Measurements from ENCODE around the gene POR. TPM values are rescaled to one million over a fixed set of nuclear protein-coding genes. Genes with fewer than 3 reads are reported as not detected.

POR gene
- total RNA-seq, 1 donor from 2014 or later: 741 TPM

DNA sequence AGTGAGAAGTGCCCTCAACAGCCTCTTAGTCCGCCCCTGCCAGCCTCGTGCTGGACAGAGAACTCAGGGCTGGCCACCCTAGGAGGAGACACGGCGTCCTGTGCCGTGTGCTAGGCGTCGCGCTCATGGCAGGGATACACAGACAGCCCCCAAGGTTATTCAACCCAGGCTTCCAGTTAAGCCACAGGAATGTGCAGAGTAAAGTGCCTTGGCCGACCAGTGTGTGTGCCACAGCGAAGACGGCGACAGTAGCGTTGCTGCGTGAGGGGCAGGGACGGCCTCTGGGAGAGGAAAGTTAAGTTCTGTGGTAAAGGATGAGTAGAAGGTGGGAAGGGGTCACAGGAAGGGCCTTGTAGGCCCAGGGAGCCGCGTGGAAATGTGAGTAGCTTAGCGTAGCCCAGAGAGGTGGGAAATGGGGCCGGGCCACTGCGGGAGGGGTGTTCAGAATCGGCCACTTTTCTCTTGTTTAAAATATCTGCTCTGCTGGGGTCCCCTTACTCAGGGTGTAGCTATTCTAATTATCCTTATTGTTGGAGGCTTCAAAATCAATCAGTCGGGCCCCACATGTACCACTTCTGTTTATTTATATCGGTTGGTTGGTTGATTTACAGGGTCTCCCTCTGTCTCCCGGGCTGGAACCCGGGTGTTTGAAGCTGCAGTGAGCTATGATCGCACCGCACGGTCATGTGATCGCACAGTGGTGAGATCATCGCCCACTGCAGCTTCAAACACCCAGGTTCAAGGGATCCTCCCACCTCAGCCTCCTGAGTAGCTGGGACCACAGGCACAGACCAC is 54.9 kb downstream of the POR start:
- DNase-seq (ENCODE audit: low spot score): no peak
- ATAC-seq: no peak

DNA sequence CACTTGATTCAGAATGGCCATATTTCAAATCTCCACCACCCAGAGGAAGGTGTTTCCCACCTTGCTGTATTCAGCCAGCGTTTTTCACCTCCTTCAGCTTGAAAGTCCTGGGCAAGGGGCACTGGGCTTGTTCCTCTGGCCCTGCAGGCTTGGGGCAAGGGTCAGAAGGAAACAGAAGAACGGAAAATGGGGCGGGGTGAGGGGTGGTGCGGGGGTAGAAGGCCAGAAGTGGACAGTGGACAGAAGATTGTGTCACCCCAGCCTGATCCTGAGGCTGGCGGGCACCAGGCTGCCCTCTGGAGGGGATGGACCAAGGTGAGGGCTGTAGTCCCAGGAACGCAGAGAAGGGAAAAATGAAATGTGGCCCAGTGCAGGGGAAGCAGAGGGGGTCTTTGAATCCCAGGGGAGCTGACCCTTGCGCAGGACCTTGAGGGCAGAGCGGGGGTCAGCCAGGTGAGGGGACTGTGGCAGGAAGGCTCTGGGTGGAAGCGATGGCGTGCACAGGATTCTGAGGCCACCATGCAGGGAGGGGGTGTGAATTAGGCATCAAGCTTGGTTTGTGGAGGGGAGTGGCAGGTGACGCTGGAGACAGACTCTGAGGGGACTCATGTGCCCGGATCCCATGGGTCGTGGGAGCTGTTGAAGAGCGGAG is 56.5 kb downstream of the POR start:
- ATAC-seq (peak; percentile 59), DNase-seq (ENCODE audit: low spot score) (peak; percentile 89)

DNA sequence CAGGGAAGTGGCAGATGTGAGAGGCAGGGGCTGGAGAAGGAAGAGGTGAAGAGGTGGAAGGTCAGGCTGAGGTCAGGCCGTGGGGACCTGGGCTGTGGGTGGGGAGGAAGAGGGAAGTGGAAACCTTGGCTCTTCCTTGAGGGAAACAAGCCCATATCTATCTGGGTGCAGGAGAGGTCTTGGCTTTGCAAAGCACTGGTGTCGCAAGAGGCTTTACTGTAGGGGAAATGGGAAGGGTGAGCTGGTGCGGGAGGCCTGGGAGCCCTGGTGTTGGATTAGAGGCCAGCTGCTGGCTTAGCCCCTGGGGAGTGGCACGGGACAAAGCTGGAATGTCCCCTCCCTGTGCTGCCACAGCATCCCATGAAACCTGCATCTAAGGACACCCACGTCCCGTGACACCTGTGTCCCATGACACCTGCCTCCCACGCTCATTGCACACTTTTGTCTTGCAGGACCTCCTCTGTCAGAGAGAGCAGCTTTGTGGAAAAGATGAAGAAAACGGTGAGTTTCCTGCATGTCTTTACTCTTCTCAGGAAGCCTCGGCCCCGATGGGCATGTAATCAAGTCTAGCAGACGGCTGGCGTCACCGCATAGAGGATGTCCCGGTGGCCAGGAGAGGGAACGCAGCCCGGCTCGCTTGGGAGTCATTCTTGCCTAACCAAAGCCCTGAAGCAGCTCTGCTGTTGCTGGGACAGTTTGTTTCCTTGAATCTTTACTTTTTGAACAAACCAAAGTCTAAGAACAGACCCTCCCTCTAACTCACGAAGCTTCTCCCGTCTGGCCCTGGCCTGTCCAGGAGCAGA is 57.2 kb downstream of the POR start:
- peak; percentile 38 for ATAC-seq
- DNase-seq (ENCODE audit: low spot score): peak; percentile 69

DNA sequence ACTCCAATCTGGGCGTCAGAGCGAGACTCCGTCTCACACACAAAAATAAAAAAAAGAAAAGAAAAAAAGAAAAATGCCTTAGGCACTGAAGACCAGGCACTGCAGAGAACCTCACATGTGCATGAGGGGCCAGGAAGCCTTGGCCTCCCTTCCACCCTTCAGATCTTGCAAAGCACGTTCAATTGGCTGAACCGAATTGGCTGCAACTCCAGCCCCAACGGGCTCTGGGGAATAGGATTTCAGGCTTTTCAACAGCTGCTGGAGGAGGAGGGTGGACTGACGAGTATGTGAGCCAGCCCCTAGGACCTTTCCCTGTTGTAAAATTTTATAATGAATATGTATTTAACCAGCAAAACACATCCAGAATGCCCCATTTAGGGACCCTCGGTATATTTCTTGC is 62.8 kb downstream of the POR start:
- ATAC-seq (no peak), DNase-seq (ENCODE audit: low spot score) (no peak)

DNA sequence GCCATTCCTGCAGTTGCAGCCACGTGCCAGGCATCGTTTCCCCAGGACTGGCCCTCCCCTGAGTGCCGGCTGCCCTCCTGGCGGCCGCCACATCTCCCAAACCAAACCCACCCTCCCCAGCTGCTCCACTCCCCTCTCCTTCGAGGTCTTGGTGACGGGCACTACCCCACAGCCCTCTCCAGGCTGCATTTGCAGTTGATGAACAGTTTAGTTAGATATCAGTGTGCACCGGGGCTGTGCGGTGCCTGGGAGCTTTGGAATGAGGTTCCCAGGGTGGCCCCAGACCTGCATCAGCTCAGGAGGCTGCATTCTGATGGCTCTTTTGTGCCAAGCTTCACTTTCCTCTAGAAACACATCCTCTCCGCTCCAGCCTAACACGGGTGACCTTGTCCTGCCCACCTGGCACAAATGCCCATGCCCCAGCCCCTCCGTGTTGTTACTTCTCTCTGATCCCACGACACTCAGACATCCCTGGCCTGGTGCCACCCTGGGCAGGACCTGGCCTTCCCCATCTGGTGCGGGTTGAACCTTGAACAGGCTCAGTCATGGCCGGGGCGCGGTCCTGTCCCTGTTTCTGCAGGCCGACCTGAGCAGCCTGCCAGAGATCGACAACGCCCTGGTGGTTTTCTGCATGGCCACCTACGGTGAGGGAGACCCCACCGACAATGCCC is 64.9 kb downstream of the POR start:
- ATAC-seq (peak; percentile 72), DNase-seq (ENCODE audit: low spot score) (peak; percentile 95)

DNA sequence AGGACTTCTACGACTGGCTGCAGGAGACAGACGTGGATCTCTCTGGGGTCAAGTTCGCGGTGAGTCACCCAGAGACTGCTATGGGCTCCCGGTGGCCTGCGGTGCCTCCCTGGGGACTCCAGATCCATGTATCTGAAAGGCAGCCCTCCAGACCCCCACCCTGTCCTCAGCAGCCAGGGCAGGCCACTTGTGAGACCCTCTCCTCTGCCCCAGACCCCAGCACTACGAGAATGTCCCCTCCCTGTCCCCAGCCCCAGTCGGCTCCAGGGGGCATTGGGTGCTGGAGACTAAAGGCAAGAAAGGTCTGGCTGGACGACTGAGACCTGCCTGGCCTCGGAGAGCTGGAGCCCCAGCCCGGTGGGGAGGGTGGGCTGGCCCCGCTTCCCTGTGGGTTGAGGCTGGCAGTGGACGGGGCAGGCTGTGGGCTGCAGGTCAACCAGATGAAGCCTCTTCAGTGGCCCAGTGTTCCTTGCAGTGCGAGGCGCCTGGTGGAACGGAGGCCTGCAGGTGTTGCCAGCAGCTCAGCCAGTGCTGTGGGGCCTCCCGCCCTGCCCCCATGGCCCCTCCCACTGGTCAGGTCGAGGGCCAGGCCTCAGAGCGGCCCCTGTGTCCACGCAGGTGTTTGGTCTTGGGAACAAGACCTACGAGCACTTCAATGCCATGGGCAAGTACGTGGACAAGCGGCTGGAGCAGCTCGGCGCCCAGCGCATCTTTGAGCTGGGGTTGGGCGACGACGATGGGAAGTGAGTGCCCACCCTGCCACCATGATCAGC is 65.7 kb downstream of the POR start:
- peak; percentile 58 for DNase-seq (ENCODE audit: low spot score)

DNA sequence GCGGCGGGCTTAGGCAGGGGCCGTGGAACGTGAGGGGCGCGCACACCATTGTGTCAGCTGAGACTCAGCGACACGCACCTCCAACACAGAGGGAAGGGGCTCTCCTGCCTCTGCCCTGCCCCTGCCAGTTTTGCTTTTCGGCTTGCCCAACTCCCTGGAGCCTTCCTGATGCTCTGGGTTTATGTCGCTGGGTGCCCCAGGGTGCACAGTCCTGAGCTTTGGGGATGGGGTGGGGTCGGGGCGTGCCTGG is 66.2 kb downstream of the POR start:
- DNase-seq (ENCODE audit: low spot score) (no peak), ATAC-seq (no peak)

More for the DNA sequence above, 65.7 kb downstream of the POR start:
- ATAC-seq: peak; percentile 9

DNA sequence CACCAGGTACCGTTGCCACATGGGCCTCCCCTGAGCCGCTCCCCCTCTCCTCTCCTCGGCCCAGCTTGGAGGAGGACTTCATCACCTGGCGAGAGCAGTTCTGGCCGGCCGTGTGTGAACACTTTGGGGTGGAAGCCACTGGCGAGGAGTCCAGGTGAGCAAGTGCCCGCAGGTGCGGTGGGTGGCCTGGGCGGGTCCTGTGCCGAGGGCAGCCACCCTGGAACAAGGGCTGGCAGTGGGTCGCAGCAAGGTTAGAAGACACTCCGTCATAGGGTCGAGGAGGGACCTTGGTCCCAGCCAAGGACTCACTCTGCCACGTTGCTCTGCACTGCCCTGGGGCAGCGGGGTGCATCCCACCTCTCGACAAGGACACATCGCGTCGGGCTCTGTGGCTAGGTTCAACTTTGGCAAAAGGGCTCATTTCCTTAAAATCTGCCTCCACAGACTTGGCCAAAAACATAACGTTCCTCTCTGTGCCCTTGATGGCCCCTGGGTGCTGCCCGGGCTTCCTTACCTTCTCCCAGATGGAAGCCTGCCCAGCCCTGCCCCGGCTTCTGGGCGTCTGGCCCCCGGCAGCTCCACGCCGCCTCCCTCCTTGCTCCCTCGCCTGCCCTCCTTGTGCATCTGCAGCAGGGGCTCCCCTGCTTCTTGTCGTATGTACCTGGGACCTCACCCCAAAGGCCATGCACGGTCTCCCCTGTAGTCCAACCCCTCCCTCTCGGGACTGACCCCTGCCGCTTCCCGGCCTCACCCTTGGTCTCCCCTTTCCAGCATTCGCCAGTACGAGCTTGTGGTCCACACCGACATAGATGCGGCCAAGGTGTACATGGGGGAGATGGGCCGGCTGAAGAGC is 66.7 kb downstream of the POR start:
- DNase-seq (ENCODE audit: low spot score): no peak
- ATAC-seq: no peak

DNA sequence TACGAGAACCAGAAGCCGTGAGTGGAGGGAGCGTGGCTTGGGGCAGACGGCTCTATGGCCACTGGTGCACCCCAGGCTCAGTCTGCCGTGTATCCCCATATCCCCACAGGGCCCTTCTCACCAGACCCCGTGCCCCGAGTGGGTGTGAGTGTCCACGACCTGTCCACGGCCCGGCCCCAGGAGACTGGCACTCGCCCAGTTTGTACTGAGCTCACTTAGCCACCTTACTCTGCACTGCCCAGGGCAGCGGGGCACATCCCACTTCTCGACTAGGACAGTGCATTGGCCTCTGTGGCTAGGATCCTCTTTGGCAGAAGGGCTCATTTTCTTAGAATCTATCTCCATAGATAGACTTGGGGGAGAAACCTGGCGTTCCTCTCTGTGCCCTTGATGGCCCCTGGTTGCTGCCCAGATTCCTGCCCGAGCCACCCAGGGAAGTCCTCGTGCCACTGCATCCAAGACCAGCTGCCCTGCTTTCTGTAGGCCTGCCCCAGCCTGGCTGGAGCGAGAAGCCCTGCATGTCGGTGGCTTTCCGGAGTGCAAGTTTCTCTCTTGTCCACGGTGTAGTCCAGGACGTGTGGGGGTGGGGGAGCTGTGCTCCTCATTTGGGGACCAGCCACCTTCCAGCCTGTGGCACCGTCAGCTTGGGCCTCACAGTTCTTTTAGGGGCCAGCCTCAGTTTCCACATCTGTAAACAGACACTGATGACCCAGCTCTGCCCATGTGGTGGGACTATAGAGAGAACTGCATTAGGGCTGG is 67.5 kb downstream of the POR start:
- ATAC-seq: no peak
- no peak for DNase-seq (ENCODE audit: low spot score)

DNA sequence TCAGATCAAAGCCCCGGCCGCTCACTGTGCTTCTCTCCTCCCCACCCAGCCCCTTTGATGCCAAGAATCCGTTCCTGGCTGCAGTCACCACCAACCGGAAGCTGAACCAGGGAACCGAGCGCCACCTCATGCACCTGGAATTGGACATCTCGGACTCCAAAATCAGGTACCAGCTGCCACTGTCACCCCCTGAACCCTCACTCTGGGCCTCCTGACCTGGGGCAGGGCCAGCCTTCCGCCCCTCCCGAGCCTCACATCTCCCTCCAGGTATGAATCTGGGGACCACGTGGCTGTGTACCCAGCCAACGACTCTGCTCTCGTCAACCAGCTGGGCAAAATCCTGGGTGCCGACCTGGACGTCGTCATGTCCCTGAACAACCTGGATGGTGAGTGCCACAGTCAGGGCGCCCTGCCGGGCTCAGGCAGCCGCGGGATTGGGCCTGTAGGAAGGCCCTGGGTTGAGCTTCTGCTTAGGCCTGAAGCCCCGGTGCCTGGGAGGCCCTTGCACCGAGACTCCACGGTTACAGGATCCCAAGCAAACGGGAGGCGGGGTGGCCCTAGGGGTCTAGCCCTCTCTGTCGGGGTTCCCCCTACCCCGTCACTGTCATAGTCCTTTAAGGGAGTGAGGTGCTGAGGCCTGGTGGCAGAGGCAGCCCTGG is 68.6 kb downstream of the POR start:
- DNase-seq (ENCODE audit: low spot score): no peak
- no peak for ATAC-seq

DNA sequence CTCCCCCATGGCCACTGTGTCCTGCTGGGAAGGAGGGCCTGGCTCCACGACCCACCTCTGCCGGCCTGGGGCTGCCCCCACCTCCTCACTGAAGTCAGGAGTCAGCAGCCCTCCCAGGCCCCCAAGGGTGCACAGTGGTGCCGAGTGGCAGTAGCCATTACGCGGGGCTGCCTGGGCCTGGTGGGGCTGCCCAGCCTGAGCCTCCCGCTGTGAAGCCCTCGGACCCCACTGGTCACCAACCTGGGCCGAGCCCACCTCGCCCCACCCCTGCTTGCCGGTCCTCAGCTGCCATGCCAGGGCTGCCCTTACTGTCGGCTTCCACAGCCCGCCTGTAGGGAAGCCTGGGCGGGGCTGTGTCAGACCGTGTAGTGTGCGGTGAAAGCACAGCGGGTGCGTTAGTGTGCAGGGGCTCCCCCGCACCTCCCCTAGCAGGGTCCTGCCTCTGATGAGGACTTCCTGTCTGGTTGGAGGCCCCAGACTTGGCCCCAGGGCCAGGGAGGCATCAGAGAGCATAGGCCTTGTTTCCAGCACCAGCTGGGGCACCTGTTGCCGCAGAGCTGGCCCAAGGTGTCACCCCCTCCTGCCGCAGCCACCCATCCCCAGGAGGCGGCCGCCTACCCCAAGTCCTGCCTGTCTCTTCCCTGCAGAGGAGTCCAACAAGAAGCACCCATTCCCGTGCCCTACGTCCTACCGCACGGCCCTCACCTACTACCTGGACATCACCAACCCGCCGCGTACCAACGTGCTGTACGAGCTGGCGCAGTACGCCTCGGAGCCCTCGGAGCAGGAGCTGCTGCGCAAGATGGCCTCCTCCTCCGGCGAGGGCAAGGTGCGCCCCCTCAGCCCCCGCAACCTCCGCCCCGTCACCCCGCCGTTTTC is 69.4 kb downstream of the POR start:
- peak; percentile 55 for DNase-seq (ENCODE audit: low spot score)
- no peak for ATAC-seq

DNA sequence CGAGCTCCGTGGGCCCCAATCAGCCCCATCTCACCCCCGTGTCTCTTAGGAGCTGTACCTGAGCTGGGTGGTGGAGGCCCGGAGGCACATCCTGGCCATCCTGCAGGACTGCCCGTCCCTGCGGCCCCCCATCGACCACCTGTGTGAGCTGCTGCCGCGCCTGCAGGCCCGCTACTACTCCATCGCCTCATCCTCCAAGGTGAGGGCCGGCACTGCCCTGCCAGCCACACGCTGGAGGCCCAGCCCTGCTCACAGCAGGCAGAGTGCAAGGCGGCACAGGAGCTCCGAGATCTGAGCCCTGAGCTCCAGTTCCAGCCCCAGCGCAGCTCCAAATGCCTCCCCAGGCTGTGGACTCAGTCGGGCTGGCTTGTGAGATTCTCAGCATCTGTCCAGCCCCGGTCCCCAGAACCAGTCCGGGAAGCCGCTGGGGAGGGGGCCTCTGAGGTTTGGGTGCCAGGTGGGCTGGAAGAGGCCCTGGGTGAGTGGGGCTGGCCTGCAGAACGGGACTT is 70.1 kb downstream of the POR start:
- ATAC-seq (peak; percentile 0), DNase-seq (ENCODE audit: low spot score) (no peak)

DNA sequence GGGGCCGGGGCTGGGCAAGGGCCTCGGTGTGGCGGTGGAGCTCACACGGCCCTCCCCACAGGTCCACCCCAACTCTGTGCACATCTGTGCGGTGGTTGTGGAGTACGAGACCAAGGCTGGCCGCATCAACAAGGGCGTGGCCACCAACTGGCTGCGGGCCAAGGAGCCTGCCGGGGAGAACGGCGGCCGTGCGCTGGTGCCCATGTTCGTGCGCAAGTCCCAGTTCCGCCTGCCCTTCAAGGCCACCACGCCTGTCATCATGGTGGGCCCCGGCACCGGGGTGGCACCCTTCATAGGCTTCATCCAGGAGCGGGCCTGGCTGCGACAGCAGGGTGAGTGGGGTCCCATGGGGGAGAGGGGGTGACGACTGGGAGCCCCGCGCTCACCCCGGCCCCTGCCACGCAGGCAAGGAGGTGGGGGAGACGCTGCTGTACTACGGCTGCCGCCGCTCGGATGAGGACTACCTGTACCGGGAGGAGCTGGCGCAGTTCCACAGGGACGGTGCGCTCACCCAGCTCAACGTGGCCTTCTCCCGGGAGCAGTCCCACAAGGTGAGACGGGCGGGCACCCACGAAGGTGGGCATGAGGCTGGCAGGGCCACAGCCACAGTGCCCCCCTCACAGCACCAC is 70.7 kb downstream of the POR start:
- peak; percentile 22 for ATAC-seq

DNA sequence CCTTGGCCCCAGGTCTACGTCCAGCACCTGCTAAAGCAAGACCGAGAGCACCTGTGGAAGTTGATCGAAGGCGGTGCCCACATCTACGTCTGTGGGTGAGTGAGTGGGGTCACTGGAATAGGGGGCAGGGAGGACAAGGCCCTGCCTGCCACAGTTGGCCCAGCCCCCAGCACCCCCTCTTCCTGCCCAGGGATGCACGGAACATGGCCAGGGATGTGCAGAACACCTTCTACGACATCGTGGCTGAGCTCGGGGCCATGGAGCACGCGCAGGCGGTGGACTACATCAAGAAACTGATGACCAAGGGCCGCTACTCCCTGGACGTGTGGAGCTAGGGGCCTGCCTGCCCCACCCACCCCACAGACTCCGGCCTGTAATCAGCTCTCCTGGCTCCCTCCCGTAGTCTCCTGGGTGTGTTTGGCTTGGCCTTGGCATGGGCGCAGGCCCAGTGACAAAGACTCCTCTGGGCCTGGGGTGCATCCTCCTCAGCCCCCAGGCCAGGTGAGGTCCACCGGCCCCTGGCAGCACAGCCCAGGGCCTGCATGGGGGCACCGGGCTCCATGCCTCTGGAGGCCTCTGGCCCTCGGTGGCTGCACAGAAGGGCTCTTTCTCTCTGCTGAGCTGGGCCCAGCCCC is 71.3 kb downstream of the POR start:
- peak; percentile 21 for ATAC-seq
- peak; percentile 66 for DNase-seq (ENCODE audit: low spot score)

More for the DNA sequence above, 70.7 kb downstream of the POR start:
- peak; percentile 76 for DNase-seq (ENCODE audit: low spot score)

DNA sequence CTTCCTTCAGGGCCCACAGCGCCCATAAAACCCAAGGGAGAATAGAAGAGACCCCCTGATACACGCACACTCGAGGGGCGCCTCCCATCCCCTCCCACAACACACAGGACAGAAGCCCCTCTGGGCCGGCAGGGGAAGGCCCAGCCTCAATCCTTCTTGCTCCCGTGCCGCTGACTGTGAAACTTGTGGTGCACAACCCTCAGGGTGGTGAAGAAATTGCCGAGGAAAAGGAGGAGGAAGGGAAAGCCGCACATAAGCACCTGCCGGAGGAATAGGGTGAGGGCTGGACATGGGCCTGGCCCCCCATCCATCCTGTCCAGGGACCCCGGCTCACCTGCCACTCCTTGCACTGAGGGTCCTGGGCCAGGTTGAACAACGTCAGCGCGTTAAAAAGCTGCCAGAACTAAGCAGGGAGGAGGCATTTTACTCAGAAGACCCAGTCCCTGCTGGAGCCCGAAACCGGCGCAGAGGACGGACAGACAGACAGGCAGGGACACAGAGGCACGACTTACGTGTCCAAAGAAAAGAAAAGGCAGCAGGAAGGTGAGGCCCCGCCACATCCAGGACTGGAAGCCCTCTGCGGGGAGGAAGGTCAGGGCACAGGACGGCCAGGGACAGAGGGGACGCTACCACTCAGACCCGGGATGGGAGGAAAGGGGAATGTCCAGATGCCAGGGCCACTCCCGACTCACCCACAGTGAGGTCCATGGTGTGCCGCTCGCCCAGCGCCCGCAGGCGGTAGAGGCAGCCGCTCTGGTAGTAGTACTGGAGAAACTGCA is 72.3 kb downstream of the POR start:
- ATAC-seq (peak; percentile 1), DNase-seq (ENCODE audit: low spot score) (peak; percentile 61)

Data from left lobe of liver (tissue), 2 donors.